ENCODE data around the gene MMD2. TPM values are rescaled to one million over a fixed set of nuclear protein-coding genes. Genes with fewer than 3 reads are reported as not detected.

The MMD2 gene
- total RNA-seq, 4 donors from 2014 or later = 0.63 TPM; not detected in 3

DNA sequence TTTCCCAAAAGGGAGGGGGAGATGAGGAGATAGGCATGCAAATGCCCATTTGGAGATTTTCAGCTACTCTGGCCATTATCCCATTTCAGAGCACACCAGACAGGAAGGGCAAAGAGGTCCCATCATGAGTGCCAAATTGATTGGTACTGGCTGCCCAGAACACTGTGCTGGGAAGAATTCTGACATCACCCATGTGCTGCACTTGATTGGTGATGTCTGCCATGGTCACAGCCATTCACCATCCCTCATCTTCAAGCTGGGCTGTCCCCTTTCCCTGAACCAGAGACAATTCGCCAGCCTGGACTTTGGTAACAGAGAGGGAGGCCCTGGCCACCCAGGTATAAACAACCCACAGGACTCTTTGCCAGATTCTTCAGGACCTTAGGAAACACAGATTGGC lies 52.3 kb downstream of the MMD2 start:
- Histone ChIP-seq H3K36me3 (peaks cover 0 to 11% (median 0%) of the 10 kb centered on the region in 3 donors), H3K4me3 (no peak overlapping the region), H3K27me3 (peaks cover 0 to 6% of the 10 kb centered on the region in 2 donors), H3K9me3 (no peaks in the 10 kb centered on the region), H3K27ac (no peak overlapping the region), H3K4me1 (no peaks in the 10 kb centered on the region)
- no peak for DNase-seq (ENCODE audit: low spot score in 2 of 2)
- TF ChIP-seq, protein P1, sequence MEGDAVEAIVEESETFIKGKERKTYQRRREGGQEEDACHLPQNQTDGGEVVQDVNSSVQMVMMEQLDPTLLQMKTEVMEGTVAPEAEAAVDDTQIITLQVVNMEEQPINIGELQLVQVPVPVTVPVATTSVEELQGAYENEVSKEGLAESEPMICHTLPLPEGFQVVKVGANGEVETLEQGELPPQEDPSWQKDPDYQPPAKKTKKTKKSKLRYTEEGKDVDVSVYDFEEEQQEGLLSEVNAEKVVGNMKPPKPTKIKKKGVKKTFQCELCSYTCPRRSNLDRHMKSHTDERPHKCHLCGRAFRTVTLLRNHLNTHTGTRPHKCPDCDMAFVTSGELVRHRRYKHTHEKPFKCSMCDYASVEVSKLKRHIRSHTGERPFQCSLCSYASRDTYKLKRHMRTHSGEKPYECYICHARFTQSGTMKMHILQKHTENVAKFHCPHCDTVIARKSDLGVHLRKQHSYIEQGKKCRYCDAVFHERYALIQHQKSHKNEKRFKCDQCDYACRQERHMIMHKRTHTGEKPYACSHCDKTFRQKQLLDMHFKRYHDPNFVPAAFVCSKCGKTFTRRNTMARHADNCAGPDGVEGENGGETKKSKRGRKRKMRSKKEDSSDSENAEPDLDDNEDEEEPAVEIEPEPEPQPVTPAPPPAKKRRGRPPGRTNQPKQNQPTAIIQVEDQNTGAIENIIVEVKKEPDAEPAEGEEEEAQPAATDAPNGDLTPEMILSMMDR (IDR thresholded peaks at IDR 0.05) = no peak
- TF ChIP-seq EP300 (IDR thresholded peaks at IDR 0.05) (no peak), POLR2A (IDR thresholded peaks at IDR 0.05) (no peak)
- 45 to 63% methylated on average over 1 of the region's 1 CpG for WGBS, 2 donors

DNA sequence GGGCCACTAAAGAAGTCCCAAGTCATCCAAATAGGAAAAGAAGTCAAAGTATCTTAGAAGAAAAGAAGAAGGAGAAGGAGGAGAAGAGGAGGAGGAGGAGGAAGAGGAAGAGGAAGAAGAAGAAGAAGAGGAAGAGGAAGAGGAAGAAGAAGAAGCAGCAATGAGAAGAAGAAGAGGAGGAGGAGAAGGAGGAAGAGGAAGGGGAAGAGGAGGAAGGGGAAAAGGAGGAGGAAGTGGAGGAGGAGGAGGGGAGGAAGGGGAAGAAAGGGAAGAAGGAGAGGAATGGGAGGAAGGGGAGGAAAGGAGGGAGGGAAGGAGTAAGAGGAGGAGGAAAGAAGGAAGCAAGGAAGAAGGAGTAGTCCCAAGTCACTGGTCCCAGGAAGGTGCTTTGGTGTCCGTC lies 53.8 kb downstream of the MMD2 start:
- H3K4me3 ChIP-seq = no peak overlapping the region
- H3K27ac ChIP-seq = no peak overlapping the region
- WGBS, 2 donors = 41 to 74% methylated on average over 1 of the region's 1 CpG
- no peak for TF ChIP-seq POLR2A (IDR thresholded peaks at IDR 0.05)
- TF ChIP-seq EP300 (IDR thresholded peaks at IDR 0.05) = no peak
- TF ChIP-seq, protein P1 (IDR thresholded peaks at IDR 0.05) = no peak
- H3K36me3 ChIP-seq = peaks cover 0 to 11% (median 0%) of the 10 kb centered on the region in 3 donors
- peaks cover 0 to 6% of the 10 kb centered on the region in 2 donors for H3K27me3 ChIP-seq
- no peak for DNase-seq (ENCODE audit: low spot score in 2 of 2)
- no peaks in the 10 kb centered on the region for H3K9me3 ChIP-seq
- H3K4me1 ChIP-seq = no peaks in the 10 kb centered on the region

DNA sequence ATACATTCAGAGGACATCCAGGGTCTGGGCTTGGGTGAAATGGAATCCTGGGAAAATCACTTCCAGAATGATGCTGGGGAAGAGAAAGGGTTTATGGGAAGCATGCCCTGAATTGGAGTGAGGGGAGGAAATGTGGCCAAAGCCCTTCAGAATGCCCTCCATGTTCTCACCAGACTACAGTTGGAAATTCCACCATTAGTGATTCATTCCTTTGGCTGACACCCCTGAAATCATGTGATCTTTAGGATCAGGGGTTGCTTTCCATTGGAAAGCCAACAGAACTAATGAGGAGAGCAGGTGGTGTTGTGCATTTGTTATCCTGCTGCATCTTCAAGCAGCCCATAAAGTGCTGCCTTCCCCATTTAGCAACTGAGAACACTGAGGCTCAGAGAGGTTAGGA lies 54.6 kb downstream of the MMD2 start:
- H3K4me1 ChIP-seq = no peaks in the 10 kb centered on the region
- DNase-seq (ENCODE audit: low spot score in 2 of 2) = no peak
- TF ChIP-seq POLR2A (IDR thresholded peaks at IDR 0.05) (no peak), EP300 (IDR thresholded peaks at IDR 0.05) (no peak)
- TF ChIP-seq, protein P1 (IDR thresholded peaks at IDR 0.05) = no peak
- H3K4me3 ChIP-seq = no peak overlapping the region
- H3K27me3 ChIP-seq = peaks cover 0 to 6% of the 10 kb centered on the region in 2 donors
- H3K27ac ChIP-seq = no peak overlapping the region
- H3K36me3 ChIP-seq = peaks cover 0 to 11% (median 0%) of the 10 kb centered on the region in 3 donors
- H3K9me3 ChIP-seq = no peaks in the 10 kb centered on the region

DNA sequence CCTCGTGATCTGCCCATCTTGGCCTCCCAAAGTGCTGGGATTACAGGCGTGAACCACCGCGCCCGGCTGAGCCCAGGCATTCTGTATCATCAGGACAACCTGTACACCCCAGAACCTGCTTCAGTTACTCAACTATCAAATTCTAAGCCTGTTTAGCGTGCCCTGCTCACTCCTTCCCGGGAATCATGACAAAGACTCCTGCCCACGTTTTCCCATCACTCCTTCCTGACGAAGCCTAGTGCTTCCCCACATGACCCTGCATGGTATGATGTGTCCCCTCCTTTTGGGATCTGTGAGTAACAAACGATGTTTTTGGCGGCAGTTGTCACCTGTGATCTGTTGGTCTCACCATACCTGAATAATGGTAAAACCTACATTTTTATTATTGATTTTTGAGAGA lies 63.2 kb downstream of the MMD2 start:
- Histone ChIP-seq H3K9me3 (peaks cover 0 to 14% (median 0%) of the 10 kb centered on the region in 4 donors), H3K27me3 (no peaks in the 10 kb centered on the region), H3K27ac (no peak overlapping the region), H3K36me3 (no peaks in the 10 kb centered on the region), H3K4me3 (no peak overlapping the region), H3K4me1 (no peaks in the 10 kb centered on the region)
- TF ChIP-seq, protein P1 (IDR thresholded peaks at IDR 0.05) = no peak
- no peak for TF ChIP-seq EP300 (IDR thresholded peaks at IDR 0.05)
- 85 to 91% methylated on average over 11 of the region's 11 CpGs for WGBS, 2 donors
- DNase-seq (ENCODE audit: low spot score in 2 of 2) = no peak

DNA sequence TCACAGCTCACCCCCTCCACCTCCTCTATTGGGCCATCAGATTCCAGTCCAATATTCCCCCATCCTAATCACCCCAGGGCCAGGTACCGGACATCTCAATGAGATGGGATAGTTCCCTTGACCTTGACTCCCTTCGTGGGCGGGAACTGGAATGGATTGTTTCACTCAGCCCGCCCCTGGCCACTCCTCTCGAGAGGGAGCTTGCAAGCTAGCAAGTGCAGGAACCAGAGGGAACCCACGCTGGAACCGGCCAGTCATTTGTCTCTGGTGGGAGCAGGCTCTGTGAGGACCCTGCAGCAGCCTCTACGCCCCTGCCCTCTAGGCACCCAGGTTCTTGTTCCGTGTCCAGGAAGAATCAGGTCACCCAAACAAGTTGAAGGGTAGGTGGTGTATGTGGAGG lies 64.5 kb downstream of the MMD2 start:
- Histone ChIP-seq H3K4me1 (no peaks in the 10 kb centered on the region), H3K27me3 (no peaks in the 10 kb centered on the region), H3K9me3 (peaks cover 0 to 14% (median 0%) of the 10 kb centered on the region in 4 donors), H3K4me3 (no peak overlapping the region), H3K36me3 (no peaks in the 10 kb centered on the region), H3K27ac (no peak overlapping the region)
- TF ChIP-seq EP300 (IDR thresholded peaks at IDR 0.05) (no peak), POLR2A (IDR thresholded peaks at IDR 0.05) (no peak)
- TF ChIP-seq, protein P1 (IDR thresholded peaks at IDR 0.05) = no peak
- no peak for DNase-seq (ENCODE audit: low spot score in 2 of 2)
- WGBS, 2 donors = 84 to 96% methylated on average over 9 of the region's 9 CpGs

Data from tibial nerve (tissue), 4 donors.